Stimulated activated CD4-positive, alpha-beta T cell treated with anti-CD3 and anti-CD28 coated beads, Interleukin-12 subunit alpha, Interleukin-12 subunit beta, amount 100 ng/mL, for 4 hours (primary cell): ENCODE measurements around the gene MYBL2.

Experiments used
- DNase-seq: peaks from one replicate; pipeline ENCODE4 v3.0.0-alpha.2; 2020

Gene MYBL2

DNA sequence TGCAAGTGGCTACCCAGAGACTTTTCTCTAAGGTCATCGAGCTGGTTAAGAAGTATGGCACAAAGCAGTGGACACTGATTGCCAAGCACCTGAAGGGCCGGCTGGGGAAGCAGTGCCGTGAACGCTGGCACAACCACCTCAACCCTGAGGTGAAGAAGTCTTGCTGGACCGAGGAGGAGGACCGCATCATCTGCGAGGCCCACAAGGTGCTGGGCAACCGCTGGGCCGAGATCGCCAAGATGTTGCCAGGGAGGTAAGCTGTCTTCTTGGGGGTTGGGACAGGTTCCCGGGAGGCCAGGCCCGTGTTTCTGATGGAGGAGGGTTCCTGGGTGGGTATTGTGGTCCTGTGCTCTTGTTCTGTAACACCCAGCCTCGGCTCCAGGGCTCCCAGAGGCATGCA is 19.9 kb downstream of the MYBL2 start:
- DNase-seq, result no peak

DNA sequence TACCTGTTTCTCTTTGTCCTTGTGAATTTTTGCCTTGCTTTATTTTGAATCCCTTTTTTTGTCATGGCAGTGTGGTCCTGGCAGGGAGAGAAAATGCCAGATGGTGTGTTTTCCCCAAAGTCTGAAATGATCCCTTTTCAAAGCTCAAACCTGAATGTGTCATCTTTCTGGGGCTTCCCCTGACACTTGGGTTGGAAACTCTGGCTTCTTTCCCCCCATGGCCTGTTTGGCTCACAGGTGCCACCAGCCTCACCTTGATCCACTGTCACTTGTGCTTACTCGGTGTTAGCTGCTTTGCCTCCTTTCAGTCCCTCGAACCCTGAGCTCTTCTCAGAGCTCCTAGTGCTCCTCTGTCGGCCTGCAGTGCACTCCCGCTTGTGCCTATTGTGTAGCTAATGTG is 22.3 kb downstream of the MYBL2 start:
- DNase-seq, result no peak

DNA sequence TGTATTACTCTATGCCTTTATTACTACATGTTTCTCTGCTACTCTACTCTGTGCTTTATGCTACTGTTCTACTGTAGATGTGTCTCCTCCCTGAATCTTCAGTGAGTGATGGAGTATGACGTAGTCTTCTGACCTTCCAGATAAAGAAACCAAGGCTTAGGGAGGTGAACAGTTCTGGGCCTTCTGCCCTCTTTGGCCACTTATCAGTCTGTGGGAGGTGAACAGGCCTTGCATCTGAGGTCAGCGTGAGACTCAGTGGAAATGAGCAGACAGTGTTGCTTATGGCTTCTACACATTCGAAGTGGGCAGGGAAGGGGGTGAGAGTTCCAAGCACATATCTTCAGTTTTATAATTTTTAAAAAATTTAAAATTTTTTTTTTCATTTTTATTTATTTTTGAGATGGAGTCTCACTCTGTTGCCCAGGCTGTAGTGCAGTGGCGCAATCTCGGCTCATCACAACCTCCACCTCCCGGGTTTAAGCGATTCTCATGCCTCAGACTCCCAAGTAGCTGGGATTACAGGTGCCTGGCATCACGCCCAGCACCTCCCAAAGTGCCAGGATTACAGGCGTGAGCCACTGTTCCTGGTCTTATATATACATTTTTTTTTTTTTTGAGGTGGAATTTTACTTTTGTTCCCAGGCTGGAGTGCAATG is 24.2 kb downstream of the MYBL2 start:
- DNase-seq, result no peak

DNA sequence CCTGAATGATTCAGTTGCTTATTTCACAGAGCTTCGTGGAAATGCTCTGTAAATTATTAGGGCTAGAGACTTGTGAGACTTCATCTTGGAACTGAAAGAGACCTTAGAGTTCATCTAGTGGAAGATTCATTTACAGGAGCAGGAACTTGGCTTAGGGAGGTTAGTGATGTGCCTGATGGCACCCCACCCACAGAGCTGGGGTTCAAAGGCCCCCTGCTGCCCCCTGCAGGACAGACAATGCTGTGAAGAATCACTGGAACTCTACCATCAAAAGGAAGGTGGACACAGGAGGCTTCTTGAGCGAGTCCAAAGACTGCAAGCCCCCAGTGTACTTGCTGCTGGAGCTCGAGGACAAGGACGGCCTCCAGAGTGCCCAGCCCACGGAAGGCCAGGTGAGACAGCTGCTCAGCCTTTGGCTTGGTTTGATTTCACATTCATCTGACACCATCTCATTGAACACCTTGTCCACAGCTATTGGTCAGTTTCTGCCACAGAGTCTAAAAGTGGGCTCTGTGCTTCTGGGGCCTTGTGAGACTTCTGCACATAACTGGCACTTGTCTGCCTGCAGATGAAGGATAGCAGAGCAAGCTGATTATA is 25.1 kb downstream of the MYBL2 start:
- peak; percentile 61 for DNase-seq

DNA sequence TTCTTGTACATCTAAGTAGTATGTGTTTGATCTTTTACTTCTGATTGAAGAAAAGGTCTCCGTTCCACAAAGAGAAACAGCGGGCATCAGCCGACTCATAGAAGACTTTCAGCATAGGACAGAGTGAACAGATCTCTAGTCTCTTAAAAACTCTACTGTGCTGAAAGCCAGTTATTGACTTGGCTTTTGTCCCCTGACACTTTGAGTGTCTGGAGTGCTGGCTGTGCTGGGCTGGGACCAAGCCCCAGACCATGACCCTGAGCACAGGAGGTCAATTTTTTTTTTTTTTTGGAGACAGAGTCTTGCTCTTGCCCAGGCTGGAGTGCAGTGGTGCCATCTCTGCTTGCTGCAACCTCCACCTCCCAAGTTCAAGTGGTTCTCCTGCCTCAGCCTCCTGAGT is 27.8 kb downstream of the MYBL2 start:
- DNase-seq, result no peak

DNA sequence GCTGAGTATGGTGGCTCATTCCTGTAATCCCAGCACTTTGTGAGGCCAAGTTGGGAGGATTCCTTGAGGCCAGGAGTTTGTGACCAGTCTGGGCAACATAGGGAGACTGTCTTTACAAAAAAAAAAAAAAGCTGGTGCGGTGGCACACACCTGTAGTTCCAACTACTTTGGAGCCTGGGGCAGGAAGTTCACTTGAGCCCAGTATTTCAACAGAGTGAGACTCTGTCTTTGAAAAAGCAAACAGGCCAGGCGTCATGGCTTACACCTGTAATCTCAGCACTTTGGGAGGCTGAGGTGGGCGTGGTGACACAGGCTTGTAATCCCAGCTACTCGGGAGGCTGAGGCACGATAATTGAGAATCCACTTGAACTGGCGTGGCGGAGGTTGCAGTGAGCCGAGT is 28.7 kb downstream of the MYBL2 start:
- no peak for DNase-seq

DNA sequence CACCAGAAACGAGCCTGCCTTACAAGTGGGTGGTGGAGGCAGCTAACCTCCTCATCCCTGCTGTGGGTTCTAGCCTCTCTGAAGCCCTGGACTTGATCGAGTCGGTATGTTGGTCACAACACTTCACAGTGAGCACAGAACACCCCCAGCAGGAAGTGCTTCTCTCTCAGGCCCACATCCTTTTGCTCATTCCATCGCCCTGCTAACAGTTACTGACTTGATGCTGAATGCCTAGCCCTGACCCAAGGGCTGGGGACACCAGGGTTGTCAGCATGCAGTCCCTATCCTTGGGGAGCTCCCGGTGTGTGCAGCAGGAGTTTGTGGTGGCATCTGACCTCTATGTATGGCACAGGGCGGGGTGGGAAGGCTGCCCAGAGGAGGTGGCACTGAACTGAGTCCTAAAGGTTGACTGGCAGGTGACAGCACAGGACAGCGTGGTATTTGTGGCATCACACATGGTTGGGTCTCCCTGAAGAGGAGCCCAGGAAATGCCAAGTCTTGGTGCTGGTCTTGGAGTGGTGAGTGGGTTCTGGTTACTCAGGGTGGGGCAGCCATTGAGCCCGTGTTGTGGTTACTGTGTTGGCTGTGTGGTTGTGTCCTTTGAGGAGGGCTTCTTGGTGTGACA is 33.1 kb downstream of the MYBL2 start:
- no peak for DNase-seq

DNA sequence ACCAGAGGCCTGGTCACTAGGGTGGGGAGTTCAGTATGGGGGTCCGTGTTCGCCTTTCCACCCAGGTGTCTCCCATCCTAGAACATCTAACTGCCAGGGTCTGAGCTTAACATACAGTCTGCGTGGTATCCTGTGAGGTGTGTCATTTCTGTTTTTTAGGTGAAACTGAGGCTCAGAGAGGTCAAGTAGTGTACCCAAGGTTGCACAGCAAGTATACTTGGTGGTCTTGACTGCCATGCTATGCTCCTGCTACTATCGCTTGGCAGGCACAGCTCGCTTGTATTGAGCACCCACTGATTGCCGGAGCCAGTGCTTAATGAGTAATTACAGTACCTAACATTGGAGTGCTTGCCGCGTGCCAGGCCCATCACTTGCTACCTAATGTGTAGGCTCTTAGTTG is 33.7 kb downstream of the MYBL2 start:
- DNase-seq, result no peak

DNA sequence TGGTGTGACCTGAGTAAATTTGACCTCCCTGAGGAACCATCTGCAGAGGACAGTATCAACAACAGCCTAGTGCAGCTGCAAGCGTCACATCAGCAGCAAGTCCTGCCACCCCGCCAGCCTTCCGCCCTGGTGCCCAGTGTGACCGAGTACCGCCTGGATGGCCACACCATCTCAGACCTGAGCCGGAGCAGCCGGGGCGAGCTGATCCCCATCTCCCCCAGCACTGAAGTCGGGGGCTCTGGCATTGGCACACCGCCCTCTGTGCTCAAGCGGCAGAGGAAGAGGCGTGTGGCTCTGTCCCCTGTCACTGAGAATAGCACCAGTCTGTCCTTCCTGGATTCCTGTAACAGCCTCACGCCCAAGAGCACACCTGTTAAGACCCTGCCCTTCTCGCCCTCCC is 35.6 kb downstream of the MYBL2 start:
- DNase-seq, result no peak

DNA sequence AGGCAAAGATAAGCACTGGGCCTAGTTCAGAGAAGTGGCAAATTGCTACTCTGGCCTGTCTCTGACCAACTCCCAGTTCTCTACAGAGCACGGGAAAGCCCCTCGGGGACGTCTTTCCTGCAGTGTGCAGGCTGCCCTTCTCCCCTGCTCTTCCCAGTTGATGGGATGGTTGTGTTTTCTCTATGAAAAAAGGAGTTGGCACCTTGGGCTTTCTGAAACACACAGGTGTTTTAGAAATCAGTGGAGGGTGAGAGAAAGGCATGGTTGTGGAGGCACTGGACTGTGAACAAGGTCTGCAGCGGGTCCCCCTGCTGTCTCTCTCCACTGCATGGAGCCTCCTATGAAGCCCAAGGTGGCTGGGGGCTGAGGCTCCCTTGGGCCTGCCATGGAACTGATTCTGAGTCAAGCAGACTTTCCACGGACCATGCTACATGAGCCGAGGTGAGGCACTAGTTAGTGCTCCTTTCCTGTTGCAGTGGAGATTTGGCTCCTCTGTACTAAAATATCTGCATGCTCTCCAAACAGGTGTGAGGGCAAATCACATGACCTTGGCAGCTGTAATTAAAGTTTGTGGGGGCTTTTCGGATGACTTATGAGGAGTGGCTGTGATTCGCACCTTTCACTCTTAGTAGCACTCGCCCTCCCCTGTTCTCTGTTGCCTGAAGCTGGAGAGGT is 43.6 kb downstream of the MYBL2 start:
- no peak for DNase-seq

DNA sequence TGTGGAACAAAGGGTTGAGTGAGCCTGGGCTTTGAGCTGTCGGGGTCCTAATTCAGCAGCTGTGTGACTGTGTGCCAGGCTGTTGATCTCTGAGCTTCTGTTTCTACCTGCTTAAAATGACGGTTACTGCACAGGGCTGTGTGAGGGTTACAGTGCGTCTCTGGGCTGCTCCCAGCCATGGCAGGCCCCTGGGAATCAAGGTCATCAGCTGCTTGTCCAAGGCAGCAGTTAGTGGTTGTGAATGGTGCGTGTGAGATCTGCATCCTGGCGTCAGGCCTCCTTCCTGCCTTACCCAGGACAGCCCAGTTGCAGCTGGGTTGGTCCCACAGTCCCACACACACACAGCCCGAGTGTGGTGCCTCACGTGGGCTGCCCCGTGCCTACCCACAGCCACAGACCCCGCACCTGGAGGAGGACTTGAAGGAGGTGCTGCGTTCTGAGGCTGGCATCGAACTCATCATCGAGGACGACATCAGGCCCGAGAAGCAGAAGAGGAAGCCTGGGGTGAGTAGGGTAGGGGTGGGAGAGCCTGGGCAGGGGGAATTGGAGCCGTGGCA is 44.3 kb downstream of the MYBL2 start:
- DNase-seq, result no peak

DNA sequence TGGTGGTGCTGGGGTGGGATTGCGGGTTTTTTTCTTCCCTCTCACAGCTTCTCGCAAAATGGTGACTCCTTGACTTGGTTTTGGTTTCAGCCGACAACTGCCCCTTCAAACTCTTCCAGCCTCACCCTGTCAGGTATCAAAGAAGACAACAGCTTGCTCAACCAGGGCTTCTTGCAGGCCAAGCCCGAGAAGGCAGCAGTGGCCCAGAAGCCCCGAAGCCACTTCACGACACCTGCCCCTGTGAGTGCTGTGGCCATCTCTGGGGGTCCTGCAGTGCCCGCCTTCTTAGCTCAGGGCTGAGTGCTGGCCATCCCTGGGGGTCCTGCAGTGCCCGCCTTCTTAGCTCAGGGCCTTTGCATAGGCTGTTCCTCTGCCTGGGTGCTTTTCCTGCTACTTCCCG is 48.1 kb downstream of the MYBL2 start:
- no peak for DNase-seq

DNA sequence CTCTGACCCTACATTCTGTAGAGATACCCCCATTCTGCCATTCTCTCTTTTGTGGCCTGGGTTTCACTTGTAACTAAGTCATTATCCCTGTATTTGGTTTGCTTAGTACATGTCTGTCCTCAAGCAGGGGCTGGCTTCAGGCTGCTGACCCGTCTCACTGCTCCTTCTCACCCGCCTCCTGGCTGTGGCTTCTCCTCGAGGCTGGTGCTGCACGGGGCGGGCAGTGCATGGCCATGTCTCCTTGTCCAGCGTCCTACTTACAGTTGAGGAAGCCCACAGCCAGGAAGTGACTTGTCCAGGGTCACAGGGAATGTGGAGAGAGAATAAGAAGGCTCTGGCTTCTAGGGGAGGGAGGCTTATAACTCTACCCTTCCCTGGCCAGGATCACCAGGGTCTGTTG is 48.6 kb downstream of the MYBL2 start:
- no peak for DNase-seq

DNA sequence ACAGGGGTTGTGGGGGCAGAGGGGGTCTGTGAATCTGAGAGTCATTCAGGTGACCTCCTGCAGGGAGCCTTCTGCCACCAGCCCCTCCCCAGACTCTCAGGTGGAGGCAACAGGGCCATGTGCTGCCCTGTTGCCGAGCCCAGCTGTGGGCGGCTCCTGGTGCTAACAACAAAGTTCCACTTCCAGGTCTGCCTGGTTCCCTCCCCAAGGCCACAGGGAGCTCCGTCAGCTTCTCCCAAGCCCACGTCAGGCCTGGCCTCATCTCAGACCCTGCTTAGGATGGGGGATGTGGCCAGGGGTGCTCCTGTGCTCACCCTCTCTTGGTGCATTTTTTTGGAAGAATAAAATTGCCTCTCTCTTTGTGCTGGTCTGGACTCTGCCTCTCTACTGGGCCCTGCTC is 49.2 kb downstream of the MYBL2 start:
- no peak for DNase-seq

DNA sequence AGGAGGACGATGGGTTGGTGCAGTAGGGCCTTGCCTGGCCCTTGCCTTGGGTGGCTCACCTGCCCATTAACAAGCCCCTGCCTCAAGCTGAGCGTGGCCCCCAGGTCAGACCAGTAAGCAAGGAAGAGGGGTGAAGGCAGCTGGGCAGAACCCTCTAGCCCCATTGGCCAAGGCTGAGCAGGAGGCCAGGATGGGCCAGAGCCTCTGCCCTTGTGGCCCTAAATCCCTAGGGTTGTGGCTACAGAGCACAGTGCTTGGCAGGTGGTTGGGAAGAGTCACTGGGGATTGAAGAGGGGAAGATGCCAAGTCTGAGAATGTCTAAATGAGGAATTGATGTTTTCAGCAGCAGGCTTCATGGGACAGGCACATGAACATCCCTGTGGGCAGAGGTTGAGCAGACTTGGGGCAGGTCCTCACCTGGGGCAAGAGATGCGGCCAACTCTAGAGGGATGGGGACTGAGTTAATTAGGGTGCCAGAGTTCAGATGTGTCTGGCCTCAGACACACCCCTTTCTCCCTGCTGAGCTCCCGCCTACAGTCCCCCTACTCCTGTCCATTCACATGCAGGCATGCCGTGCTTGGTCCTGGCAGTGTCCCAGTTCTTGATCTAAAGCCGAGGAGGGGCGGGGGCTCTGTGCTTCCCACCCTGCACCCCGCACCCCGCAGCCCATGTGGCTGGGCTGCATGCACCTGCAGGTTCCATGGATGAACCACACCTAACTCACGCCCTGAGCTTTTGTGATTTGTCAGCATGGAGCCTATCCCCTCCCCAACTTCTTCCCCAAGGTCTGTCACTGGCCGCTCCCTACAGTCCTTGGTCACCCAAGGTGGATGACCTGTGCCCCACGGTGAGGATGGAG is 50.1 kb downstream of the MYBL2 start:
- no peak for DNase-seq

DNA sequence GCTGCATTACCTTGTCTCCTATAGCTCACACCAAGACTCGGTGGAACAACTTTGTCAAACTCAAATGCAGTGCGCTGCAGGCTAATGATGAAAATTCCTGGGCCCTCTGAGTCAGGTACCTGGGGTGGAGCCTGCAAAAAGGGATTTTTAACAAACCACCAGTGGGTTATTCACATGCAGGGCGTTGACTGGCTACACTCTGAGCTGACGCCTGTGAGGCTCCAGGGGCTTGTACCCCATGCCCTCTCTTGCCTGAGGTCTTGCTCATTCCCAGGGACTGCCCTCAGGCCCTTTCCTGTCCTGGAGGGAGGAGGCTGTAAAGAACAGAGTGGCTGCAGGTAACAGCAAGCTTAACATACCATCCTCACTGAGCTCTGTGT is 50.7 kb downstream of the MYBL2 start:
- DNase-seq, result no peak

DNA sequence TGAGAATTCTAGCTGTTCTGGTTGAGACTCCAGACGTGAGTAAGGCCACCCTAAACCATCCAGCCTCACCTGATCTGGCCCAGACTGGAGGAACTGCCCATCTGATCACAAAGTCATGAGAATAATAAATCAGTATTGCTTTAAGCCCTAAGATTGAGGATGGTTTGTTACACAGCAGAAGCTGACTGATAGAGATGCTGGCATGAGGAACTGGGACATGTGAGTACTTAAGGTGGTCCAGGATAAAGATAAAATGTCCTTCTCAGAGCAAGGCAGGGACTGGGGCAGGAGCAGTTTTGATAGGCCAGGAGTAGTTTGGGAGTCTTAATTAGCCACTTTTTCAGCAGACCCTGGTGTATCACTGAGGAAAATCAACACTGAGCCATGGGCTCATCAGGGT is 53.1 kb downstream of the MYBL2 start:
- no peak for DNase-seq

DNA sequence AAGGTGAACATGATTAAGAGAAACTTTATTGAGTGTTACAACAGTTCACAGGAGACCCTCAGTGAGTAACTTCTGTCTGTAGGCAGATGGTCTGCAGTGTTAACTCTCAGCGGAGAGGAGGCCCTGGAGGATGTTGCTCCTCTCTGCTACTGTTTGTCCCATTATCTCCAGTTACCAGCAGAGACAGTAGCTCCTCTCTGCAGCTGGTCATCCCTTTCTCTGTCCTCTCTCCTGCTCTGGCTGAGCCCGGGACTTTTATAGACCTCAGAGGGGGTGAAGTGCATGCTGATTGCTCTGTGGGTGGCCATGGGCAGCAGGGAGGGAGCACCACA is 54.1 kb downstream of the MYBL2 start:
- DNase-seq, result no peak

DNA sequence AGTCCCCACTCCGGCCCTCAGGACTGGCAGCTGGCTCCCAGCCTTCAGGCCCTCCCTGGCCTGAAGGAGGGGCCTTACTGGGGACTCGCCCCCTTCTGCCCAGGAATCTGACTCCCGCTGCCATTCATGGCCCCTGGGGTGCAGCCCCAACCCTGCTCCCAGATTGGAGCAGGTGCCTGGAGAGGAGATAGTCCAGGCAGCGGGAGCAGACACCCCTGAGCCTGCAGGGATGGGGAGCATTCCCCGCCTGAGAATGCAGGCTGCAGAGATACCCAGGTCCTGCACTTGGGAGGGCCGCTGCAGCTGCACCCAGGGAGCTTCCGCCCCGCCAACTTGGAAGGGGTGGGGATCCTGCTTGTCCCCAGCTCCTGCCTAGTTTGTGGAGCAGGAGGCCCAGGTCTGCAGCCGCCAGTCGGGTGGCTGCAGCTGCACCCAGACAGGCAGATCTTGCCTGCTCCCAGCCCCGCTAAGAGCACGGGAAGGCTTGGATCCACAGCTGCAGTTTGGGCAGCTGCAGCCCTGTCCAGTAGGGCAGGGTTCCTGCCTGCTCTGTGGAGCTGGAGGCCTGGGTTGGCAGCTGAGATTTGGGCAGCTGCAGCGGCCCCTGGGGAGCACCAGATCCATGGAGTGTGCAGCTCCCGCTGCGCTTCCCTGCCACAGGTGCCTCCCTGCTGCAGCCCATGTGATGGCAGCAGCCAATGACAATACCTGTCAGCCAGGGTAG is 54.7 kb downstream of the MYBL2 start:
- no peak for DNase-seq

DNA sequence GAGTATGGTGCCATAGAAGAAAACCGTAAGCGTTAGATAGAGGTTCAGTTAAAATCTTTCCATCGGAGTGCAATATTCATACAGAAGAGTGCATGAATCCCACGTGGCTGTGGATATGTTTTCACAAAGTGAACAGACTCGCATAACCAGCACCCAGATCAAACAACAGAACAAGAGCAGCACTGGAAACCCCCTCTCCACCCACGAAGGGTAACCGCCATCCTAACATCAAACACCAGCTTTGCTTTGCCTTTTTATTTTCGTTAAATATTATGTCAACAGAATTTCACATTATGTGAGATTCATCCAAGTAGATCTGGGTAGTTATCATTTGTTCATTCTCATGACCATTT is 55.2 kb downstream of the MYBL2 start:
- DNase-seq, result peak; percentile 41

DNA sequence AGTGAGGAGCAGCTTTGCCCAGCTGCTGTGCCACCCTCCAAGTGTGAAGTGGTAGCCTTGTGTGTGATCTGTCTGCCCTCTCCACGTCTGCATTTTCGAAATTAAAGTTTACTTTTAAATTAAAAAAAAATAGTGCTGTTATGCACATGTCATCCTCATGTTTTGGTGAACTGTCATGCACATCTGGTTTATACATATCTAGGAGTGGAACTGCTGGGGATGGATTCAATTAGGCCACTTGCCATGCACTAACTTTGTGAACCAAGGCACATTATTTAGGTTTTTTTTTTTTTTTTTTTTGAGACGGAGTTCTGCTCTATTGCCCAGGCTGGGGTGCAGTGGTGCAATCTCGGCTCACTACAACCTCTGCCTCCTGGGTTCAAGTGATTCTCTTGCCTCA is 56.3 kb downstream of the MYBL2 start:
- DNase-seq, result no peak

DNA sequence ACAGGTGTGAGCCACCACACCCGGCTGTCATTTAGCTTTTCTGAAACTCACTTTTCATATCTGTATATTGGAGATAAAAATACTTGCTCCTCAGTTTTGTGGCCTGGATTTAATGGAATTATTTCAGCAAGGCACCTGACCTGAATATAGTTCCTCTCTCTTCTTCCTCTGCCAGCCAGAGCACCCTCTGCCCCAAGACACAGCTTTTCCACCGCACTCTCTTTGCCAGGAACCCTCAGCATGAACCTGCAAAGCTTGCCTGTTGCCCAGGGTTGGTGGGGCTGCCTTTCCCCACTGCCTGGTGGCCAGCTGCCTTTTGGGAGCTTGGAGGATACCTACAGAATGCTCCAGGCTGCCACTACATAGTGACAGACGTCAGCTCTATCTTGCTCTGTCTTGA is 56.8 kb downstream of the MYBL2 start:
- no peak for DNase-seq

DNA sequence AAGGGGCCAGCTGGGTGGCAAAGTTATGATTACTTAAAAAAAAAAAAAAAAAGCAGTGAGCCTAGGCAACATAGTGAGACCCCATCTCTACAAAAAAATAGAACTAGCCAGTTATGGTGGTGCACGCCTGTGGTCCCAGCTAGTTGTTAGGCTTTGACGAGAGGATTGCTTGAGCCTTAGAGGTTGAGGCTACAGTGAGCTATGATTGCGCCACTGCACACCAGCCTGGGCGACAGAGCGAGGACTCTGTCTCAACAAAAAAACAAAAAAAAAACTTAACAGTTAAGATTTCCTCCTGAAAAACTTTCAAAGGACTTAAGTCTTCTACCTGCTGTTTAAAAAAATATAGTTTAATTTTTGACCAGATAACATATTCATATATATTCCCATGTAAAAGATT is 57.5 kb downstream of the MYBL2 start:
- DNase-seq, result no peak
